ENCODE results near the gene PSME3IP1. TPM values are rescaled to one million over a fixed set of nuclear protein-coding genes. Genes with fewer than 3 reads are reported as not detected.

PSME3IP1 gene
- total RNA-seq, 1 experiment from 2014 or later: 103 TPM

DNA sequence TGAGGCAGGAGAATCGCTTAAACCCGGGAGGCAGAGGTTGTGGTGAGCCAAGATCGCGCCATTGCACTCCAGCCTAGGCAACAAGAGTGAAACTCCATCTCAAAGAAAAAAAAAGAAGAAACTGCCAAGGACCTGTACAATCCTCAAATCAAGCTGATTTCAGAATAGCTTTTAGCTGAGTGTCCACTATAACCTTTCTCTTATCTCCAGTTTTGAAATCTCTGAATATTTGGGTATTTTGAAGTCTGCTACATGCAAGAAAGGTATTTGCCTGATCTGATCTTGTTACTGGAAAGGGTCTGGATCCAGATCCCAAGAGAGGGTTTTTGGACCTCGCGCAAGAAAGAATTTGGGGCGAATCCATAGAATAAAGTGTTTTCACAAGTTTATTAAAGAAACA lies 40.1 kb upstream of the PSME3IP1 start:
- Histone ChIP-seq H4K5ac (ENCODE audit: insufficient read length, low read depth, low read length) (no peak overlapping the region), H3K4me1 (ENCODE audit: insufficient read depth, low read length) (no peaks in the 10 kb centered on the region), H3K4ac (ENCODE audit: low read depth, low read length) (no peak overlapping the region), H2BK12ac (ENCODE audit: insufficient read length, low read depth, low read length) (no peak overlapping the region), H3T11ph (ENCODE audit: low read length) (no peak overlapping the region), H3K27ac (ENCODE audit: insufficient read length, low read depth, low read length) (no peak overlapping the region), H3K4me2 (ENCODE audit: insufficient read depth, insufficient read length, low read length) (no peak overlapping the region), H4K91ac (ENCODE audit: insufficient read length, low read depth, low read length) (no peak overlapping the region), H2AK5ac (ENCODE audit: insufficient read length, low read length) (no peak overlapping the region), H3K23me2 (ENCODE audit: insufficient read length, low read depth, low read length, poor library complexity, severe bottlenecking) (no peaks in the 10 kb centered on the region), H2BK5ac (ENCODE audit: insufficient read length, low read length) (no peak overlapping the region), H3K27me3 (ENCODE audit: insufficient read depth, low read length) (no peaks in the 10 kb centered on the region; the same call in 1 of the 2 replicates), H3K79me1 (ENCODE audit: insufficient read depth, low read depth, low read length, poor library complexity, severe bottlenecking) (no peaks in the 10 kb centered on the region), H4K8ac (replicated peaks; ENCODE audit: insufficient read length, low read depth, low read length) (no peak overlapping the region), H3K23ac (ENCODE audit: insufficient read length, low read depth, low read length) (no peak overlapping the region), H4K20me1 (ENCODE audit: control insufficient read depth, insufficient read depth, insufficient read length) (no peaks in the 10 kb centered on the region), H2AFZ (ENCODE audit: low read length) (no peak overlapping the region), H3K9me3 (ENCODE audit: control insufficient read depth, low read depth, low read length) (no peaks in the 10 kb centered on the region), H2BK15ac (ENCODE audit: low read depth, low read length) (no peak overlapping the region), H3K14ac (ENCODE audit: insufficient read depth, low read length) (no peak overlapping the region), H3K18ac (ENCODE audit: insufficient read length, low read depth, low read length) (no peak overlapping the region), H3K79me2 (ENCODE audit: insufficient read depth, low read length) (no peaks in the 10 kb centered on the region), H2BK120ac (ENCODE audit: low read depth, low read length, poor library complexity, severe bottlenecking) (no peak overlapping the region), H3K9ac (ENCODE audit: extremely low read depth, insufficient read length, low read length) (no peak overlapping the region), H2BK20ac (ENCODE audit: low read depth, low read length, poor library complexity, severe bottlenecking) (no peak overlapping the region), H3K56ac (ENCODE audit: insufficient read length, low read depth, low read length) (no peak overlapping the region)
- Mint-ChIP-seq H3K36me3 (ENCODE audit: insufficient read depth in 1 of 3, low read depth in 3 of 3) (peaks cover 16 to 77% (median 45%) of the 10 kb centered on the region in 3 experiments; a peak in 6 of 7 replicates), H3K9me3 (no peaks in the 10 kb centered on the region), H3K4me1 (no peaks in the 10 kb centered on the region), H3K4me3 (no peak overlapping the region), H3K27me3 (ENCODE audit: low read depth) (no peaks in the 10 kb centered on the region), H3K27ac (peak overlapping the region in 1 of 3 experiments; percentile 74; a peak in 1 of 7 replicates)
- TF ChIP-seq, protein P1, sequence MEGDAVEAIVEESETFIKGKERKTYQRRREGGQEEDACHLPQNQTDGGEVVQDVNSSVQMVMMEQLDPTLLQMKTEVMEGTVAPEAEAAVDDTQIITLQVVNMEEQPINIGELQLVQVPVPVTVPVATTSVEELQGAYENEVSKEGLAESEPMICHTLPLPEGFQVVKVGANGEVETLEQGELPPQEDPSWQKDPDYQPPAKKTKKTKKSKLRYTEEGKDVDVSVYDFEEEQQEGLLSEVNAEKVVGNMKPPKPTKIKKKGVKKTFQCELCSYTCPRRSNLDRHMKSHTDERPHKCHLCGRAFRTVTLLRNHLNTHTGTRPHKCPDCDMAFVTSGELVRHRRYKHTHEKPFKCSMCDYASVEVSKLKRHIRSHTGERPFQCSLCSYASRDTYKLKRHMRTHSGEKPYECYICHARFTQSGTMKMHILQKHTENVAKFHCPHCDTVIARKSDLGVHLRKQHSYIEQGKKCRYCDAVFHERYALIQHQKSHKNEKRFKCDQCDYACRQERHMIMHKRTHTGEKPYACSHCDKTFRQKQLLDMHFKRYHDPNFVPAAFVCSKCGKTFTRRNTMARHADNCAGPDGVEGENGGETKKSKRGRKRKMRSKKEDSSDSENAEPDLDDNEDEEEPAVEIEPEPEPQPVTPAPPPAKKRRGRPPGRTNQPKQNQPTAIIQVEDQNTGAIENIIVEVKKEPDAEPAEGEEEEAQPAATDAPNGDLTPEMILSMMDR (conservative IDR thresholded peaks at IDR 0.05): no peak
- no CpG with 5 or more reads among the region's 7 CpGs for WGBS (ENCODE audit: extremely low coverage, insufficient read length, low lambda C conversion rate)
- DNase-seq: no peak

All from H9 (cell line).